Caki2 (cell line): Measurements from ENCODE around the gene C2orf76. TPM values are rescaled to one million over a fixed set of nuclear protein-coding genes. Genes with fewer than 3 reads are reported as not detected.

Source experiments
- DNase-seq: peaks from one replicate; pipeline ENCODE4 v3.0.0-alpha.2; 2015; ENCODE audit warnings: low read depth
- in situ Hi-C: cut with HindIII; loops from 2 replicates; pipeline ENCODE4 v1.10.0; 2016; ENCODE audit warnings: low sequenced_read_pairs, low pct_unique_long_range_greater_than_20kb, mixed read lengths
- total RNA-seq: library from RNA; depleted of rRNA; stranded (reverse); fragments of >200 nt; shearing (Covaris generic); gene quantifications from 2 replicates; pipeline ENCODE4 v1.2.3, GENCODE V29; 2014; ENCODE audit warnings: low replicate concordance

The C2orf76 gene
- total RNA-seq, 1 experiment from 2014 or later: 16.3 TPM

- in situ Hi-C loops: no loop called here
Observed at GRCh38 chr2:119350311-119350998, 16.2 kb downstream of the C2orf76 start.

GRCh38 chr2:119349289-119349688, 17.3 kb downstream of the C2orf76 start:
- DNase-seq: no peak
- in situ Hi-C loops: no loop called here

More at GRCh38 chr2:119350311-119350998, 16.2 kb downstream of the C2orf76 start:
- DNase-seq: no peak

GRCh38 chr2:119341684-119342083, 24.9 kb downstream of the C2orf76 start:
- no peak for DNase-seq
- in situ Hi-C loops: no loop called here

- DNase-seq: no peak
- in situ Hi-C loops: no loop called here
Observed at GRCh38 chr2:119339562-119339923, 27.1 kb downstream of the C2orf76 start.

- no peak for DNase-seq
- in situ Hi-C loops: no loop called here
Observed at GRCh38 chr2:119338826-119339561, 27.6 kb downstream of the C2orf76 start.

GRCh38 chr2:119338272-119338671, 28.4 kb downstream of the C2orf76 start:
- DNase-seq: no peak
- in situ Hi-C loops: no loop called here

- in situ Hi-C loops: no loop called here
- DNase-seq: no peak
Observed at GRCh38 chr2:119337749-119338148, 28.9 kb downstream of the C2orf76 start.

GRCh38 chr2:119333833-119334232, 32.8 kb downstream of the C2orf76 start:
- in situ Hi-C loops: no loop called here

GRCh38 chr2:119333360-119333759, 33.3 kb downstream of the C2orf76 start:
- DNase-seq: no peak
- in situ Hi-C loops: no loop called here

More at GRCh38 chr2:119333833-119334232, 32.8 kb downstream of the C2orf76 start:
- DNase-seq: no peak

GRCh38 chr2:119332953-119333352, 33.7 kb downstream of the C2orf76 start:
- no peak for DNase-seq
- in situ Hi-C loops: no loop called here

GRCh38 chr2:119327431-119327830, 39.2 kb downstream of the C2orf76 start:
- DNase-seq: no peak
- in situ Hi-C loops: no loop called here

GRCh38 chr2:119326938-119327337, 39.7 kb downstream of the C2orf76 start:
- DNase-seq: no peak
- in situ Hi-C loops: no loop called here

GRCh38 chr2:119324685-119325270, 41.9 kb downstream of the C2orf76 start:
- no peak for DNase-seq
- in situ Hi-C loops: no loop called here

GRCh38 chr2:119323459-119323858, 43.2 kb downstream of the C2orf76 start:
- DNase-seq: no peak
- in situ Hi-C loops: no loop called here

- no peak for DNase-seq
- in situ Hi-C loops: no loop called here
Observed at GRCh38 chr2:119319593-119319992, 47.0 kb downstream of the C2orf76 start.

- in situ Hi-C loops: no loop called here
- no peak for DNase-seq
Observed at GRCh38 chr2:119317554-119317953, 49.1 kb downstream of the C2orf76 start.

GRCh38 chr2:119316066-119316465, 50.6 kb downstream of the C2orf76 start:
- DNase-seq: no peak
- in situ Hi-C loops: no loop called here

GRCh38 chr2:119315241-119315925, 51.3 kb downstream of the C2orf76 start:
- no peak for DNase-seq
- in situ Hi-C loops: no loop called here

- in situ Hi-C loops: no loop called here
- DNase-seq: no peak
Observed at GRCh38 chr2:119311831-119312230, 54.8 kb downstream of the C2orf76 start.
